NCI-H2171 (cell line): ENCODE results near the gene TAF8.
A peak's percentile ranks its signal among the peaks of the same experiment; 100 is the strongest.
"Not testable (repeated sequence)": the region's sequence is repeated elsewhere in the genome, so short reads cannot be mapped to it uniquely, and the experiment has no call there.

Experiments used
- DNase-seq: peaks from one replicate; lab custom pipeline; 2025; lab: John Stamatoyannopoulos, UW

Gene TAF8

GRCh38 chr6:42050297-42051267, at the start of gene TAF8:
Gene TAF8 (plus strand): TSS chr6:42050524. CDS start chr6:42050542, 18 bp downstream.
- DNase-seq = peak; percentile 91

- DNase-seq = no peak
Measured at GRCh38 chr6:42001506-42001905, 48.8 kb upstream of the TAF8 start.

- DNase-seq = not testable (repeated sequence)
Measured at GRCh38 chr6:42003658-42004057, 46.7 kb upstream of the TAF8 start.

GRCh38 chr6:42007286-42008137, 42.8 kb upstream of the TAF8 start:
- peak; percentile 3 for DNase-seq

- DNase-seq = not testable (repeated sequence)
Measured at GRCh38 chr6:42008138-42008528, 42.2 kb upstream of the TAF8 start.

GRCh38 chr6:42009844-42010184, 40.5 kb upstream of the TAF8 start:
- no peak for DNase-seq

- peak; percentile 16 for DNase-seq
Measured at GRCh38 chr6:42010185-42010891, 40.0 kb upstream of the TAF8 start.

GRCh38 chr6:42010909-42011308, 39.4 kb upstream of the TAF8 start:
- DNase-seq = no peak

GRCh38 chr6:42012501-42013133, 37.7 kb upstream of the TAF8 start:
- DNase-seq = no peak

GRCh38 chr6:42013134-42013516, 37.2 kb upstream of the TAF8 start:
- DNase-seq = no peak

GRCh38 chr6:42017021-42017643, 33.2 kb upstream of the TAF8 start:
- DNase-seq = no peak

- no peak for DNase-seq
Measured at GRCh38 chr6:42020967-42021366, 29.4 kb upstream of the TAF8 start.

GRCh38 chr6:42021847-42022754, 28.2 kb upstream of the TAF8 start:
- DNase-seq = no peak

- DNase-seq = no peak
Measured at GRCh38 chr6:42022755-42023384, 27.5 kb upstream of the TAF8 start.

- DNase-seq = no peak
Measured at GRCh38 chr6:42025066-42025844, 25.1 kb upstream of the TAF8 start.

- DNase-seq = no peak
Measured at GRCh38 chr6:42025845-42026243, 24.5 kb upstream of the TAF8 start.

GRCh38 chr6:42026540-42026939, 23.8 kb upstream of the TAF8 start:
- DNase-seq = no peak

GRCh38 chr6:42028234-42029061, 21.9 kb upstream of the TAF8 start:
- DNase-seq = no peak
